ENCODE results near the gene TEDC1.

TEDC1 gene

DNA sequence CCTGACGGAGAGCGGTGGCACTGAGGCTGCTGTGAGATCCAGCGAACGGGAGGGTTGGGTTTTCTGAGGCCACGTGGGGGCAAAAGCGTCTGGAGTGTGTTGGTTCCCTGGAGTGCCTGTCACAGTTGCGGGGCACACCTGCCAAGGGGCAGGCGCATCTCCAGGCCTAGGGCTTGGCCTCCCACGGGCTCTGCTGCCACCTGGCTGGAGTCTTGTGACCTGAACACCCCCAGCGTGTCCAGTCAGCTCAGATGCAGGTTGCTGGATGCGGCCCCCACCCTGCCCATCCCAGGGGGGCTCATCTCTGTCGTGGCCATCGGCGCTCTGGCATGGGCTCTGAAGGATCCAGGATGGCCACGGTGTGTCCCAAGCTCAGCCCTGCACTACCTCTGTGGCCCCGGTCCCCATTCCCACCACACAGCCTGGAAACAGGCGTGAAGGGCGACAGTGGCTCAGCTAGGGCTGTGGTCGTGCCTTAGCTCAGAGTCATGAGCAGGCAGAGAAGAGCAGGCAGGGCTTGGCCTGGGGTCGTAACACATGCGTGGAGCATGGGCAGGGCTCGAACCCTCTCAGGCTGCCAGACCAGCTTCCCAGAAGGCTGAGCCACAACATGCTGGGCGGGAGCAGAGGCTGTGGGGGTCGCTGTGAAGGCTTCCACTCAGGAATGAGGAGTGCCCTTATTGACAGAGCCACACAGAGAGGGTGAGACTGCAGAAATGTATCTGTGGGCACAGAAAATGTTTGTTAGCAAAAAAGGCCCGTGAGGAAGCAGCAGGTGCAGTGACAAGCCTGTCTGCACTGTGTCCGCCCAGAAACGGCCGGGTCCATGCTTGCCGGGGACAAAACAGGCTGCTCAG lies 40.0 kb upstream of the TEDC1 start:
- Histone ChIP-seq H3K9me3 (ENCODE audit: low read length) (no peaks in the 10 kb centered on the region), H3K36me3 (ENCODE audit: insufficient read depth, low read length) (peaks cover 63% of the 10 kb centered on the region), H2AFZ (ENCODE audit: low read depth, low read length) (no peak overlapping the region), H3K27me3 (ENCODE audit: insufficient read depth, low read length) (no peaks in the 10 kb centered on the region), H3K4me3 (ENCODE audit: low read length) (no peak overlapping the region), H3K4me1 (ENCODE audit: insufficient read depth, low read length) (no peaks in the 10 kb centered on the region)

DNA sequence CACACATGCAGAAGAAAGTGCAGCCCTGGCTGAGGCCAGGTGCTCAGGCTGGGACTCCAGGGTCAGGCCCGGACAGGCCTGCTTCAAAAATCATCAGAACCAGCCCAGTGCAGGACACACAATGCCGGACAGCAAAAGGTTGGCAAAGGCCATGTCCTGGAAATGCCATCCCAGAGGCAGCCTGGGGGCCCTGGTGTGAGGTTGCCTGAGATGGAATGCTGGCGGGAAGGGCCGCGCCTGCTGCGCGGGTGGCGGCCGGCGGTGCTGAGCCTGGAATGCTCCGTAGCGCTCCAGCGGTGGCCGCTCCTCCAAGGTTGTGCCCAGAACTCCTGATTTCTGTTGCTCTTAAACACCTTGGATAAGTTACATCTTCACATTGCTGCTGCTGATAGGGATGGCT lies 38.1 kb upstream of the TEDC1 start:
- Histone ChIP-seq H3K27me3 (ENCODE audit: insufficient read depth, low read length) (no peaks in the 10 kb centered on the region), H3K9me3 (ENCODE audit: low read length) (no peaks in the 10 kb centered on the region), H3K4me1 (ENCODE audit: insufficient read depth, low read length) (no peaks in the 10 kb centered on the region), H2AFZ (ENCODE audit: low read depth, low read length) (no peak overlapping the region), H3K36me3 (ENCODE audit: insufficient read depth, low read length) (peaks cover 74% of the 10 kb centered on the region), H3K4me3 (ENCODE audit: low read length) (no peak overlapping the region)

DNA sequence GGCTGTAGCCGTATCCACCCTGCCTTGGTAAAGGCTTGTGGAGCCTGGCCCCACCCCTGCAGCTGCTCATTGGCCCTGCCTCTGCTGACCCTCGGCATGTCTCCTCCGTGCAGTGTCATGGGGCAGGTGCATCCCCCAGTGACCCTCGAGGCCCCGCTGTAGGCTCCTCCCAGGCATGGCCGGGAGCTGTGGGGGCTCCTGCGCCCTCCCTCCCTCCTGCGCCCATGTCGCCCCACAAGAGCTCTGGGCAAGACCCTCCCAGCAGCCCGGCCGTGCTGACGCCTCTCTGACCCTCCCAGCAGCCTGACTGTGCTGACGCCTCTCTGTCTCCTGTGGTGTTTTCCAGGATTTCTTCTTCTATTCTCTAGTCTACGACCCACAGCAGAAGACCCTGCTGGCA lies 37.2 kb upstream of the TEDC1 start:
- Histone ChIP-seq H2AFZ (ENCODE audit: low read depth, low read length) (no peak overlapping the region), H3K27me3 (ENCODE audit: insufficient read depth, low read length) (no peaks in the 10 kb centered on the region), H3K36me3 (ENCODE audit: insufficient read depth, low read length) (peaks cover 78% of the 10 kb centered on the region), H3K4me1 (ENCODE audit: insufficient read depth, low read length) (no peaks in the 10 kb centered on the region), H3K4me3 (ENCODE audit: low read length) (no peak overlapping the region), H3K9me3 (ENCODE audit: low read length) (no peaks in the 10 kb centered on the region)

DNA sequence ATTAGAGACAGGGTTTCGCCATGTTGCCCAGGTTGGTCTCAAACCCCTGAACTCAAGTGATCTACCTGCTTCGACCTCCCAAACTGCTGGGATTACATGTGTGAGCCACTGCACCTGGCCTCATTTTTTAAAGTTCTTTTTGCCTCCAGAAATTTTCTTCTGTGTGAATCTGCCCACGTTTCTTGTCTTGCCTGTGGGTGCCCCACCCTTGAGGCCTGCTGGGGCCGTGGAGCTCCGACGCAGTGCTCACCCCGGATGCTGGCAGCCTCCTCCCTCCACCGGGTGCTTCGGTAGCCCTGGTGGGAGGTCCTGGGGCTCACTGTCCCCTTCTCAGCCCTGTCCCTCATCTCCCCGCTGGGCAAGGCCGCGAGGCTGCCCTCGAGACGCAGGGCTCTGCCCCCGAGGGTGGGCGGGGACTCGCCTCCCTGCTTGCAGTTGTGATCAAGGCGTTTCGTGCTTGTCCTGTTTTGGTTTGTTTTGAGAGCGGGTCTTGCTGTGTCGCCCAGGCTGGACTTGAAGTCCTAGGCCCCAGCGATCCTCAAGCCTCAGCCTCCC lies 35.9 kb upstream of the TEDC1 start:
- H3K9me3 ChIP-seq (ENCODE audit: low read length) = no peaks in the 10 kb centered on the region
- no peak overlapping the region for H3K4me3 ChIP-seq (ENCODE audit: low read length)
- no peaks in the 10 kb centered on the region for H3K4me1 ChIP-seq (ENCODE audit: insufficient read depth, low read length)
- H3K36me3 ChIP-seq (ENCODE audit: insufficient read depth, low read length) = peaks cover 73% of the 10 kb centered on the region
- no peaks in the 10 kb centered on the region for H3K27me3 ChIP-seq (ENCODE audit: insufficient read depth, low read length)
- H2AFZ ChIP-seq (ENCODE audit: low read depth, low read length) = no peak overlapping the region

DNA sequence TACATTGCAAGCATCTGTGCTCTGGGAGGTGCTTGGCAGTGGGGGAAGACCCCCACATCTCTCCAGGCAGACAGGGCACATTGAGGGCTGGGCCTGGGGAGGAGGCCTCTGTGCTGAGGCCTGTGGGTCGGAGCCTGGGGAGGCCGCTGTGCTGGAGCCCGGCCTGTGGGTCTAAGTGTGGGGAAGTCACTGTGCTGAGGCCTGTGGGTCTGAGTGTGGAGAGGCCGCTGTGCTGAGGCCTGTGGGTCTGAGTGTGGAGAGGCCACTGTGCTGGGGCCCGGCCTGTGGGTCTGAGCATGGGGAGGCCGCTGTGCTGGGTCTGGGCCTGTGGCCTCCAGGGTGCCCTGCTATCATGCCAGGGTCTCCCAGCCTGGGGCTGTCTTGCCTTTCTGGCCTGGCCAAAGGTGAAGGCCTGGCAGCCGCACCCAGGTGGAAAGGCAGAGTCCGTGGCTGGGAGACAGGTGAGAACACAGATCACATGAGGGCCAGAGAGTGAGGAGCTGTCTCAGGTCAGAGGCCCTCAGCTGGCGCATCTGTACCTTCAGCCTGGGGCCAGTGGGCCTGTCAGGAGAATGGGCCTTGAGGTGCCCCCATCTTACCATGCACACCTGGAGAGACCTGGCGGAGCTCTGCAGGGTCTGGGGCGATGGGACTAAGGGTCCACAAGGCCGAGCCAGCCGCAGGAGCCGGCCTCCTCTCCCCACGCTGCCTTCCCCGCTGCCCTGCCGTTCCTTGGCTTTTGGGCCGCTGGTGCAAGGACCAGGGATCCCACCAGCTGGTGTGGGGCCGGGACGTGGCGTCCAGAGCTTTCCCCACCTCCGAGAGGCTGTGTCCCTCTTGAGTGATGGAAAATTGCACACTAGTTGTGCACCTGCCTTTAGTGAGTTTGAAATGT lies 35.0 kb upstream of the TEDC1 start:
- Histone ChIP-seq H3K4me3 (ENCODE audit: low read length) (no peak overlapping the region), H2AFZ (ENCODE audit: low read depth, low read length) (no peak overlapping the region), H3K9me3 (ENCODE audit: low read length) (no peaks in the 10 kb centered on the region), H3K36me3 (ENCODE audit: insufficient read depth, low read length) (peaks cover 73% of the 10 kb centered on the region), H3K4me1 (ENCODE audit: insufficient read depth, low read length) (no peaks in the 10 kb centered on the region), H3K27me3 (ENCODE audit: insufficient read depth, low read length) (no peaks in the 10 kb centered on the region)

DNA sequence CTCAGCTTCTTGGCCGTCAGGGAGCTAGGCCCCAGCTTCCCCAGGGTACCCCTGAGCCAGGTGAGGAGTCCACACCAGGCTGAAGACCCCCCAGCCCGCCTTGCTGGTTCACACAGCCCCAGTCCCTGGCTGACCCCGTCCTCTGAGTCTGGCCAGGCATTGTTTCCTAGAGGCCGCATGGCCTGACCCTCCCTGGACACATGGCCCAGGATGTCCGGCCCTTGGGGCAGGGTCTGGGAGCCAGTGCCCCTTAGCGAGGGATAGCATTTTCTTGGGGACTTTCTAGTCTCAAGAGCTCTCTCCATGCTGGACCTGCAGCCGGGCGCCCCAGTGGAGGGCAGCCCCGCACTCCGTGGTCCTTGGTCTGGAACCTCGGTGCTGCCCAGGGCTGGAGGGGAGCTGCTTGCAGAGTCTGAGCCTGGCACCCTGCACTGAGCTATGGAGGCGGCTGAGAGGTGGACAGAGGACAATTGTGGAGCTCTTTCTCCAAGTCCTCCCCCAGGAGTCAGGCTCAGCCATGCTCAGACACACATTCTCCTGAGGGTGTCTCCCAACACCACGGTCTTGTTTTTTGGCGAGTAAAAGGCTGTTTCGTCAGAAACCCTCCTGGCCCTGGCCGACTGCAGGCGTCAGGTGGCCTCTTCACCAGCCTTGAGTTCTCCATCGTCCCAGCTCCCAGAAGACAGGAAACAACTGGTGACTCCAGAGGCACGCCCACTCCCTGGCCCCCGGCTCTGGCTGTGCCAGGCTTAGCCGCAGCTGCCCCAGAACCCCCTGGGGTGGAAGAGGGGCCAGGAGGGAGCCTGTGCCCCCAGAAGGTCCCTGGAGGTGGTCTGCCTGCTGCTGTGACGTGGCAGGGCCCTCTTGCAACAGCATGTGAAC lies 34.1 kb upstream of the TEDC1 start:
- H3K36me3 ChIP-seq (ENCODE audit: insufficient read depth, low read length) = peaks cover 76% of the 10 kb centered on the region
- H3K4me3 ChIP-seq (ENCODE audit: low read length) = no peak overlapping the region
- no peaks in the 10 kb centered on the region for H3K4me1 ChIP-seq (ENCODE audit: insufficient read depth, low read length)
- no peaks in the 10 kb centered on the region for H3K27me3 ChIP-seq (ENCODE audit: insufficient read depth, low read length)
- H2AFZ ChIP-seq (ENCODE audit: low read depth, low read length) = no peak overlapping the region
- H3K9me3 ChIP-seq (ENCODE audit: low read length) = no peaks in the 10 kb centered on the region

DNA sequence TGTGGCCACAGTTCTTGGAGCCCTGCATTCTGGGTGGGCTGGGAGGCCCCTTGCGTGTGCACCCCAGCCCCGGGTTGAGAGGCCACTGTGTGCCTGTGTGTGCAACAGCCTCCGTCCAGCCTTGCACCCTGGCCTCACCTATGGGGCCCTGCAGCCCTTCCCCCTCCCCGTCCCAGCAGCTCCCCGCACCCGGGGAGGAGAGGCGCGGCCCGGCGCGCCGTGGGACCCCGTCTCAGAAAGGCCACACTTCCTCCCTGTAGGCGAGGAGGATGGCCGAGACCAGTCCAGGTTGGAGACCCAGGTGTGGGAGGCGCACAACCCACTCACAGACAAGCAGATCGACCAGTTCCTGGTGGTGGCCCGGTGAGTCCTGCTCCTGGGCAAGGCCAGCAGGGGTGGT lies 33.0 kb upstream of the TEDC1 start:
- no peaks in the 10 kb centered on the region for H3K27me3 ChIP-seq (ENCODE audit: insufficient read depth, low read length)
- no peaks in the 10 kb centered on the region for H3K9me3 ChIP-seq (ENCODE audit: low read length)
- H3K36me3 ChIP-seq (ENCODE audit: insufficient read depth, low read length) = peaks cover 69% of the 10 kb centered on the region
- H2AFZ ChIP-seq (ENCODE audit: low read depth, low read length) = no peak overlapping the region
- no peaks in the 10 kb centered on the region for H3K4me1 ChIP-seq (ENCODE audit: insufficient read depth, low read length)
- no peak overlapping the region for H3K4me3 ChIP-seq (ENCODE audit: low read length)

DNA sequence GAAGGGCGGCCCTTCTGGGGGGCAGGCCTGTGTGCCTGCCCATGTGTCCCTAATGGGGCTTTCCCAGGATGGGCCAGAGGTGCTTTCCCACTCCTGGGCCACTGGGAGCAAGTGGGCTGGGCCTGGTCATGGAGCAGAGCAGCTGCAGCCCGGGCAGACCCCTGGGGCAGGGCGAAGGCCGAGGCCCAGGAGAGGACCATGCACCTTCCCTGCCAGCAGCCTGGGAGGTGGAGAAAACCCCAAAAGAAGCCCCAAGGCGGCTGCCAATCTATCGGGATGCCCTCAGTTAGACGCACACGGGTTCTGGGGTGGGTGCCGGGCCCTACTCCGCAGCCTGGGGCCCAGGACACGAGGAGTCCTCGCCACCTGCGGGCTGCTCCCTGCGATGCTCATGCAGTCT lies 32.5 kb upstream of the TEDC1 start:
- Histone ChIP-seq H3K9me3 (ENCODE audit: low read length) (no peaks in the 10 kb centered on the region), H2AFZ (ENCODE audit: low read depth, low read length) (no peak overlapping the region), H3K4me1 (ENCODE audit: insufficient read depth, low read length) (no peaks in the 10 kb centered on the region), H3K4me3 (ENCODE audit: low read length) (no peak overlapping the region), H3K36me3 (ENCODE audit: insufficient read depth, low read length) (peaks cover 71% of the 10 kb centered on the region), H3K27me3 (ENCODE audit: insufficient read depth, low read length) (no peaks in the 10 kb centered on the region)

DNA sequence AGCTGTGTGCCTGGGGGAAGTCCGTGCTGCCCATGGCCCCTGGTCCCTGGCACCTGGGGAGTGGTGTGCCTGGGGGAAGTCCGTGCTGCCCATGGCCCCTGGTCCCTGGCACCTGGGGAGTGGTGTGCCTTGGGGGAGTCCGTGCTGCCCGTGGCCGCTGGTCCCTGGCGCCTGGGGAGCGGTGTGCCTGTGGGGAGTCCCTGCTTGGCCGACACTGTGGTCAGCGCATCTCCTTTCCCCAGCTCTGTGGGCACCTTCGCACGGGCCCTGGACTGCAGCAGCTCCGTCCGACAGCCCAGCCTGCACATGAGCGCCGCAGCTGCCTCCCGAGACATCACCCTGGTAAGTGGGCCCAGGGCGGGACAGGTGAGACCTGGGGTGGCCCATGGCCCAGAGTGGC lies 30.9 kb upstream of the TEDC1 start:
- no peak overlapping the region for H2AFZ ChIP-seq (ENCODE audit: low read depth, low read length)
- peaks cover 71% of the 10 kb centered on the region for H3K36me3 ChIP-seq (ENCODE audit: insufficient read depth, low read length)
- H3K9me3 ChIP-seq (ENCODE audit: low read length) = no peaks in the 10 kb centered on the region
- no peak overlapping the region for H3K4me3 ChIP-seq (ENCODE audit: low read length)
- no peaks in the 10 kb centered on the region for H3K27me3 ChIP-seq (ENCODE audit: insufficient read depth, low read length)
- no peaks in the 10 kb centered on the region for H3K4me1 ChIP-seq (ENCODE audit: insufficient read depth, low read length)

DNA sequence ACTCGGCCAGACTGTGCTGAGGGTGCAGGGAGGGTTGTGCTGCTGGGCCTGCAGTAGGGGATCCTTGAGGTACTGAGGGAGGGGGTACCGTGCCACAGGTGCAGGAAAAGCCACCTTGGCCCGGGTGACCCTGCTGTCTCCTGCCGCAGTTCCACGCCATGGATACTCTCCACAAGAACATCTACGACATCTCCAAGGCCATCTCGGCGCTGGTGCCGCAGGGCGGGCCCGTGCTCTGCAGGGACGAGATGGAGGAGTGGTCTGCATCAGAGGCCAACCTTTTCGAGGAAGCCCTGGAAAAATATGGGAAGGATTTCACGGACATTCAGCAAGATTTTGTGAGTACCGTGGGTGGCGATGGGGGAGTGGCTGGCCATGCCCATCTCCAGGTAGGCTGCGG lies 30.4 kb upstream of the TEDC1 start:
- Histone ChIP-seq H3K9me3 (ENCODE audit: low read length) (no peaks in the 10 kb centered on the region), H3K4me1 (ENCODE audit: insufficient read depth, low read length) (no peaks in the 10 kb centered on the region), H2AFZ (ENCODE audit: low read depth, low read length) (no peak overlapping the region), H3K27me3 (ENCODE audit: insufficient read depth, low read length) (no peaks in the 10 kb centered on the region), H3K36me3 (ENCODE audit: insufficient read depth, low read length) (peaks cover 71% of the 10 kb centered on the region), H3K4me3 (ENCODE audit: low read length) (no peak overlapping the region)

DNA sequence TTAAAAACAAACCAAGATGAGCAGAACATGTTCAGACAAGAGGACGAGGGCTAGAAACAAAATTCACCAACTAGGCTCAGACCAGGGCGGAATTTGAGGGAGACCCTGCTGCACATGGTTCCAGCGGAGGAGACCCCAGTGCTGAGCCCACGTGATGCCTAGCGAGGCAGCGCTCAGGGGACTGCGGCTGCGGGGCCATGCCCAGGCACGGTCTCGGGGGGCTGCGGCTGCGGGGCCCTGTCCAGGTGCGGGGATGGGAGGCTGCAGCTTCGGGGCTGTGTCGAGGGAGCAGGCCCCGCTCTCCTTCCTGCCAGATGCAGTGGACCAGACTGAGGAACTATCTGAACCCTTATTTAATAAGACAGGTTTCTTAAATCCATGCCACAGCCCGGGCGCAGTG lies 29.1 kb upstream of the TEDC1 start:
- H3K36me3 ChIP-seq (ENCODE audit: insufficient read depth, low read length) = peaks cover 67% of the 10 kb centered on the region
- no peak overlapping the region for H2AFZ ChIP-seq (ENCODE audit: low read depth, low read length)
- H3K9me3 ChIP-seq (ENCODE audit: low read length) = no peaks in the 10 kb centered on the region
- H3K4me3 ChIP-seq (ENCODE audit: low read length) = no peak overlapping the region
- no peaks in the 10 kb centered on the region for H3K27me3 ChIP-seq (ENCODE audit: insufficient read depth, low read length)
- H3K4me1 ChIP-seq (ENCODE audit: insufficient read depth, low read length) = no peaks in the 10 kb centered on the region

DNA sequence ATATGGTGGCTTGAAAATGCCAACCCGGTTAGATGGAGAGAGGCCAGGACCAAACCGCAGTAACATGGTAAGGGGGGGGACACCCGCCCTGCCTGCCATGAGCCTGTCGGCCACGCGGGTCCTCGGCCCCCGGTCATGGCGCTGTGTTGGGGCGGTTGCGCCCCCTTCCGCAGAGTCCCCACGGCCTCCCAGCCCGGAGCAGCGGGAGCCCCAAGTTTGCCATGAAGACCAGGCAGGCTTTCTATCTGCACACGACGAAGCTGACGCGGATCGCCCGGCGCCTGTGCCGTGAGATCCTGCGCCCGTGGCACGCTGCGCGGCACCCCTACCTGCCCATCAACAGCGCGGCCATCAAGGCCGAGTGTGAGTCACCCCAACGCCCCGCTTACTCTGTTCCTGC lies 26.5 kb upstream of the TEDC1 start:
- Histone ChIP-seq H3K27me3 (ENCODE audit: insufficient read depth, low read length) (no peaks in the 10 kb centered on the region), H3K4me1 (ENCODE audit: insufficient read depth, low read length) (no peaks in the 10 kb centered on the region), H2AFZ (ENCODE audit: low read depth, low read length) (no peak overlapping the region), H3K4me3 (ENCODE audit: low read length) (no peak overlapping the region), H3K9me3 (ENCODE audit: low read length) (no peaks in the 10 kb centered on the region), H3K36me3 (ENCODE audit: insufficient read depth, low read length) (peaks cover 63% of the 10 kb centered on the region)

All from neuron (in vitro differentiated cells).